Astrocyte (in vitro differentiated cells and primary cell): ENCODE measurements around the gene WDR86. TPM values are rescaled to one million over a fixed set of nuclear protein-coding genes. Genes with fewer than 3 reads are reported as not detected.
A peak's percentile ranks its signal among the peaks of the same experiment; 100 is the strongest.

ENCODE experiments used
- DNase-seq: peaks from one replicate; pipeline ENCODE4 v3.0.0-alpha.2; 2010; ENCODE audit warnings: low read depth
- FAIRE-seq: peaks from 2 replicates; lab custom pipeline; 2011; peaks lifted over from hg19 to GRCh38; lab: Jason Lieb, UNC
- H2AFZ ChIP-seq: 2 replicates; pipeline ENCODE4 v1.6.0; 2012; ENCODE audit warnings: low read depth, low read length, inconsistent platforms
- H3K27ac ChIP-seq: 2 replicates; pipeline ENCODE4 v1.5.1; 2011; ENCODE audit warnings: low read depth, low read length, inconsistent platforms
- H3K27me3 ChIP-seq: 2 replicates; pipeline ENCODE4 v1.6.0; 2011; ENCODE audit warnings: low read length, inconsistent platforms; ENCODE audit not compliant: insufficient read depth
- H3K36me3 ChIP-seq: 2 replicates; pipeline ENCODE4 v1.5.1; 2011; ENCODE audit warnings: low read length, inconsistent platforms; ENCODE audit not compliant: insufficient read depth
- H3K4me1 ChIP-seq: 2 replicates; pipeline ENCODE4 v1.5.1; 2011; ENCODE audit warnings: low read length, inconsistent platforms; ENCODE audit not compliant: insufficient read depth
- H3K4me2 ChIP-seq: 2 replicates; pipeline ENCODE4 v1.6.0; 2012; ENCODE audit warnings: low read length, inconsistent platforms
- H3K4me3 ChIP-seq: 2 replicates; pipeline ENCODE4 v1.5.1; 2011; ENCODE audit warnings: low read depth, mild to moderate bottlenecking, low read length, inconsistent platforms; ENCODE audit not compliant: insufficient read depth
- H3K79me2 ChIP-seq: 2 replicates; pipeline ENCODE4 v1.6.0; 2012; ENCODE audit warnings: mild to moderate bottlenecking, low read length, inconsistent platforms; ENCODE audit not compliant: insufficient read depth
- H3K9ac ChIP-seq: 2 replicates; pipeline ENCODE4 v1.6.0; 2012; ENCODE audit warnings: mild to moderate bottlenecking, low read length, inconsistent platforms
- H3K9me3 ChIP-seq: 2 replicates; pipeline ENCODE4 v1.5.1; 2012; ENCODE audit warnings: low read depth, mild to moderate bottlenecking, low read length, inconsistent platforms; ENCODE audit not compliant: insufficient read depth
- H4K20me1 ChIP-seq: 2 replicates; pipeline ENCODE4 v1.6.0; 2012; ENCODE audit warnings: low read length, inconsistent platforms; ENCODE audit not compliant: insufficient read depth
- H3K27ac Mint-ChIP-seq: one replicate; pipeline ENCODE4 v1.8.0; 2021; ENCODE audit warnings: mild to moderate bottlenecking, mixed read lengths; ENCODE audit not compliant: unreplicated experiment
- H3K27me3 Mint-ChIP-seq: one replicate; pipeline ENCODE4 v1.8.0; 2021; ENCODE audit warnings: low read depth, mixed read lengths; ENCODE audit not compliant: unreplicated experiment
- H3K36me3 Mint-ChIP-seq: one replicate; pipeline ENCODE4 v1.8.0; 2021; ENCODE audit warnings: low read depth, mixed read lengths; ENCODE audit not compliant: unreplicated experiment
- H3K4me1 Mint-ChIP-seq: one replicate; pipeline ENCODE4 v1.8.0; 2021; ENCODE audit warnings: low read depth, mixed read lengths; ENCODE audit not compliant: unreplicated experiment
- H3K4me3 Mint-ChIP-seq: one replicate; pipeline ENCODE4 v1.8.0; 2021; ENCODE audit warnings: mild to moderate bottlenecking, moderate library complexity, mixed read lengths; ENCODE audit not compliant: unreplicated experiment
- H3K9me3 Mint-ChIP-seq: one replicate; pipeline ENCODE4 v1.8.0; 2021; ENCODE audit warnings: mild to moderate bottlenecking, mixed read lengths; ENCODE audit not compliant: unreplicated experiment
- EZH2 ChIP-seq: IDR thresholded peaks from 2 replicates; pipeline ENCODE4 v1.6.1; 2012; ENCODE audit warnings: mild to moderate bottlenecking, low read length, inconsistent platforms; ENCODE audit not compliant: insufficient read depth
- total RNA-seq: library from RNA; stranded (reverse); gene quantifications from 2 replicates; pipeline ENCODE4 v1.2.1, GENCODE V29; 2021
- TF ChIP-seq, protein P1 (sequence below): IDR thresholded peaks from 2 replicates; pipeline ENCODE4 v1.5.1; 2011; ENCODE audit warnings: low read depth, mild to moderate bottlenecking, inconsistent platforms, low read length, moderate library complexity; ENCODE audit not compliant: insufficient read depth

The WDR86 gene
- total RNA-seq, 1 donor from 2014 or later, result 3.6 TPM

DNA sequence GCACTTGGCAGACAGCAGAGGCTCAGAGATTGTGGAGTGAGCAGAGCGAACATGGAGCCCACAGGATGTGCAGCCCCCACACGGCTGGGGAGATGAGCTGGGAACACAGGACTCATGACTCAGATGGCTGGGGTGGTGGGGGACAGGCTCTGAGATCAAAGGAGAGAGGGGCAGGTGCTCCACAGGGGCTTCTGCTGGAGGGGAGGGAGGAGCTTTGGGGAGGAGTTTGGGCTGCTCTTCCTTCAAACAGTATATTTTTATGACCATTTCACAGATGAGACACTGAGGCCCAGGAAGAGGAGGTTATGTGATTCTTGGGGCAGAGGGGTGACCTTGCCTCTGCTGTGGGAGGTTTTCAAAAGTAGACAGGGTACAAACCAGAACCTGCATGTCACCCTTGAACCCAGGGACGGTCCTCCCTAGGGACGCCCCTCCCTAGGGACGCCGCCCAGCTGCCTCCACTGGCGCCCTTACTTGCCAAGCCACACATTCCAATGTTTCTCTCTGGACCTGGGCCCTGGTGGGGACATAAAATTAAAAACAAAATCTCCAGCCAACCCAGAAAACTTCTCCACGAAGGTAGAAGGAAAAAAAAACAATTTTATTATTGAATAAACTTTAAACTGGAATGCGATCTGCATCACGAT is 31.1 kb upstream of the WDR86 start:
- peaks cover 8% of the 10 kb centered on the region for H3K27me3 ChIP-seq
- peaks cover 12% of the 10 kb centered on the region for H3K4me1 Mint-ChIP-seq
- no peaks in the 10 kb centered on the region for H3K36me3 ChIP-seq
- no peak overlapping the region for H3K27ac ChIP-seq
- H3K27ac Mint-ChIP-seq, result no peak overlapping the region
- H3K79me2 ChIP-seq, result no peaks in the 10 kb centered on the region
- peak overlapping the region; percentile 78 for H3K4me2 ChIP-seq
- peaks cover 2% of the 10 kb centered on the region for H3K36me3 Mint-ChIP-seq
- peaks cover 46% of the 10 kb centered on the region for H3K27me3 Mint-ChIP-seq
- no peak overlapping the region for H3K4me3 ChIP-seq
- no peak for TF ChIP-seq EZH2
- TF ChIP-seq, protein P1, sequence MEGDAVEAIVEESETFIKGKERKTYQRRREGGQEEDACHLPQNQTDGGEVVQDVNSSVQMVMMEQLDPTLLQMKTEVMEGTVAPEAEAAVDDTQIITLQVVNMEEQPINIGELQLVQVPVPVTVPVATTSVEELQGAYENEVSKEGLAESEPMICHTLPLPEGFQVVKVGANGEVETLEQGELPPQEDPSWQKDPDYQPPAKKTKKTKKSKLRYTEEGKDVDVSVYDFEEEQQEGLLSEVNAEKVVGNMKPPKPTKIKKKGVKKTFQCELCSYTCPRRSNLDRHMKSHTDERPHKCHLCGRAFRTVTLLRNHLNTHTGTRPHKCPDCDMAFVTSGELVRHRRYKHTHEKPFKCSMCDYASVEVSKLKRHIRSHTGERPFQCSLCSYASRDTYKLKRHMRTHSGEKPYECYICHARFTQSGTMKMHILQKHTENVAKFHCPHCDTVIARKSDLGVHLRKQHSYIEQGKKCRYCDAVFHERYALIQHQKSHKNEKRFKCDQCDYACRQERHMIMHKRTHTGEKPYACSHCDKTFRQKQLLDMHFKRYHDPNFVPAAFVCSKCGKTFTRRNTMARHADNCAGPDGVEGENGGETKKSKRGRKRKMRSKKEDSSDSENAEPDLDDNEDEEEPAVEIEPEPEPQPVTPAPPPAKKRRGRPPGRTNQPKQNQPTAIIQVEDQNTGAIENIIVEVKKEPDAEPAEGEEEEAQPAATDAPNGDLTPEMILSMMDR, result no peak
- no peak overlapping the region for H3K9ac ChIP-seq
- H3K4me1 ChIP-seq, result peaks cover 11% of the 10 kb centered on the region
- no peak for DNase-seq
- peak overlapping the region; percentile 27 for H3K4me3 Mint-ChIP-seq
- no peak overlapping the region for H2AFZ ChIP-seq
- H4K20me1 ChIP-seq, result no peaks in the 10 kb centered on the region
- no peak for FAIRE-seq
- no peaks in the 10 kb centered on the region for H3K9me3 ChIP-seq
- H3K9me3 Mint-ChIP-seq, result peaks cover 3% of the 10 kb centered on the region

DNA sequence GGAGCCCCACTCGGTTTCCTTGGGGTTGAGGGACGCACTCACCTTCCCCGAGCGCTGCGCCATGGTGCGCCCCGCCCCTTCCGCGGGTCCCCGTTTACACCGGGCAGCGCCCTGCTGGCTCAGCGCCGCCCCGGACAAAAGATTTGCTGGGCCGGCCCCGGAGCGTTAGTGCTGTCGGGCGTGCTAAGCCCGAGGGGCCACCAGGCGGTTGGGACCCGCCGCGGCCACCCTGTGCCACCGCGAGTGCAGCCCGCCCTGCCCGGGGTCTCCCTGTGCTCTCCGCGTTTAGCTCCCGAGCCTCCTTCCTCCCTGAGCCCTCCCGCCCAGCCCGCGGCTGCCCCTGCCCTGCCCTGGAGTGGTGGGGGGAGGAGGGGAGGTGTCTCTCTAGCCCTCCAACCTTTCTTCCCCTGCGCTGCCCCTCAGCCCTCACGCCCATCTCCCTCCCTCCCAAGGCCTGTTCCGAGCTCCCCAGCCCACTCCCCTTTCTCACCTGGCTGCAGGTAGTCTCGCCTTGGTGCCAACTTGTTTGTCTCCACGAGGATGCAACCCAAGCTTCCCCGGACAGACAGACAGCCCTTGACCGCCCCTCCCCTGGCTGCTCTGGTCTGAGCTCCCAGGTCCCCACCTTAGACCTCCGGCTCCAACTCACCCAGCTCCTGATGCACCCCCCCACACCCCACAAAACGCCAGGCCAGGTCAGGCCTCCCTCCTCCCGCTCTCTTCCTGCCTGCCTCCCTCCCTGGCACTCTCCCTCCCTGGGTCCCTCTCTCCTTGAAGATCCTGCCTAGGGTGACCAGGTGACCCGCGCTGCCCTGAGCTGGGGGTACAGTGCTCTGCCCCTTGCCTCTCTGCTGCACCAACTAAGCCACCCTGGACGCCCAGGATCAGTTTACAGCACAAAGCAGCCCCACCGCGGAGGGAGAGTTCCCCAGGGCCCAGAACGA is 30.3 kb upstream of the WDR86 start, which contains the start of gene CRYGN:
Gene CRYGN, minus strand, starts transcription at position 287 of the 944 bp plus-strand sequence. Its CDS starts 224 bp downstream, at position 63.
- no peak for DNase-seq
- FAIRE-seq, result no peak
- Histone ChIP-seq H3K4me2 (peak within 1 kb of the TSS; percentile 78), H3K36me3 (no peaks in the 10 kb centered on the region), H3K4me3 (peak within 1 kb of the TSS; percentile 23), H3K9ac (no peak within 1 kb of the TSS), H3K4me1 (peaks cover 11% of the 10 kb centered on the region), H2AFZ (peak within 1 kb of the TSS; percentile 66), H3K9me3 (no peaks in the 10 kb centered on the region), H3K27ac (no peak within 1 kb of the TSS), H3K27me3 (peaks cover 8% of the 10 kb centered on the region), H3K79me2 (no peaks in the 10 kb centered on the region), H4K20me1 (no peaks in the 10 kb centered on the region)
- H3K27me3 Mint-ChIP-seq, result peaks cover 41% of the 10 kb centered on the region
- H3K9me3 Mint-ChIP-seq, result peaks cover 3% of the 10 kb centered on the region
- H3K27ac Mint-ChIP-seq, result peak within 1 kb of the TSS; percentile 69
- peak; percentile 54 for TF ChIP-seq EZH2
- TF ChIP-seq, protein P1, result no peak
- H3K4me1 Mint-ChIP-seq, result peaks cover 12% of the 10 kb centered on the region
- peaks cover 2% of the 10 kb centered on the region for H3K36me3 Mint-ChIP-seq
- H3K4me3 Mint-ChIP-seq, result peak within 1 kb of the TSS; percentile 27
